Panc1 (cell line): Measurements from ENCODE around the gene CD207.

Experiments used
- POLR2AphosphoS5 ChIP-seq: IDR thresholded peaks from 2 replicates; pipeline ENCODE4 v1.6.1; 2012; ENCODE audit warnings: mild to moderate bottlenecking, low read depth, low read length, moderate library complexity
- TF ChIP-seq, protein P1 (sequence below): fragments of 450-650 bp; IDR thresholded peaks from 2 replicates; pipeline ENCODE4 v1.5.1; 2017; ENCODE audit warnings: mild to moderate bottlenecking

- TF ChIP-seq, protein P1, sequence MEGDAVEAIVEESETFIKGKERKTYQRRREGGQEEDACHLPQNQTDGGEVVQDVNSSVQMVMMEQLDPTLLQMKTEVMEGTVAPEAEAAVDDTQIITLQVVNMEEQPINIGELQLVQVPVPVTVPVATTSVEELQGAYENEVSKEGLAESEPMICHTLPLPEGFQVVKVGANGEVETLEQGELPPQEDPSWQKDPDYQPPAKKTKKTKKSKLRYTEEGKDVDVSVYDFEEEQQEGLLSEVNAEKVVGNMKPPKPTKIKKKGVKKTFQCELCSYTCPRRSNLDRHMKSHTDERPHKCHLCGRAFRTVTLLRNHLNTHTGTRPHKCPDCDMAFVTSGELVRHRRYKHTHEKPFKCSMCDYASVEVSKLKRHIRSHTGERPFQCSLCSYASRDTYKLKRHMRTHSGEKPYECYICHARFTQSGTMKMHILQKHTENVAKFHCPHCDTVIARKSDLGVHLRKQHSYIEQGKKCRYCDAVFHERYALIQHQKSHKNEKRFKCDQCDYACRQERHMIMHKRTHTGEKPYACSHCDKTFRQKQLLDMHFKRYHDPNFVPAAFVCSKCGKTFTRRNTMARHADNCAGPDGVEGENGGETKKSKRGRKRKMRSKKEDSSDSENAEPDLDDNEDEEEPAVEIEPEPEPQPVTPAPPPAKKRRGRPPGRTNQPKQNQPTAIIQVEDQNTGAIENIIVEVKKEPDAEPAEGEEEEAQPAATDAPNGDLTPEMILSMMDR = no peak
- TF ChIP-seq POLR2AphosphoS5 = no peak
These were observed 12.4 kb downstream of the CD207 start for GRCh38 chr2:70823249-70823648.
